Duodenal mucosa (tissue), 2 donors: ENCODE data around the gene RAB12.

Source experiments
- H3K27ac ChIP-seq: one replicate; pipeline ENCODE4 v1.7.0; 2013; ENCODE audit warnings: low read depth, low read length
- H3K27me3 ChIP-seq, 2 donors: one replicate each; pipeline ENCODE4 v1.7.0; 2013; ENCODE audit warnings: low read length in 2 of 2, control low read depth in 1 of 2; ENCODE audit not compliant: insufficient read depth in 2 of 2, control insufficient read depth in 1 of 2
- H3K36me3 ChIP-seq, 2 donors: one replicate each; pipeline ENCODE4 v1.7.0; 2013; ENCODE audit warnings: low read length in 2 of 2, control low read depth in 1 of 2; ENCODE audit not compliant: insufficient read depth in 2 of 2, control insufficient read depth in 1 of 2
- H3K4me1 ChIP-seq, 2 donors: one replicate each; pipeline ENCODE4 v1.7.0; 2013; ENCODE audit warnings: low read length in 2 of 2, control low read depth in 1 of 2; ENCODE audit not compliant: insufficient read depth in 2 of 2, control insufficient read depth in 1 of 2
- H3K4me3 ChIP-seq, 2 donors: one replicate each; pipeline ENCODE4 v1.7.0; 2013; ENCODE audit warnings: low read length in 2 of 2, low read depth in 1 of 2
- H3K9ac ChIP-seq, 2 donors: one replicate each; pipeline ENCODE4 v1.7.0; 2013; ENCODE audit warnings: low read length in 2 of 2, low read depth in 1 of 2
- H3K9me3 ChIP-seq, 2 donors: one replicate each; pipeline ENCODE4 v1.7.0; 2013; ENCODE audit warnings: low read length in 2 of 2, control low read depth in 1 of 2; ENCODE audit not compliant: control insufficient read depth in 1 of 2

RAB12 gene

GRCh38 chr18:8625461-8626092 lies 16.3 kb downstream of the RAB12 start:
- no peak overlapping the region for H3K4me3 ChIP-seq

GRCh38 chr18:8626414-8627106 lies 17.3 kb downstream of the RAB12 start:
- no peaks in the 10 kb centered on the region for H3K27me3 ChIP-seq
- peaks cover 7 to 10% of the 10 kb centered on the region in 2 donors for H3K4me1 ChIP-seq
- no peak overlapping the region for H3K27ac ChIP-seq

More at GRCh38 chr18:8625461-8626092, 16.3 kb downstream of the RAB12 start:
- no peaks in the 10 kb centered on the region for H3K9me3 ChIP-seq
- H3K9ac ChIP-seq = no peak overlapping the region
- no peaks in the 10 kb centered on the region for H3K27me3 ChIP-seq
- peaks cover 0 to 31% of the 10 kb centered on the region in 2 donors for H3K36me3 ChIP-seq
- H3K27ac ChIP-seq = no peak overlapping the region
- H3K4me1 ChIP-seq = peaks cover 7 to 10% of the 10 kb centered on the region in 2 donors

GRCh38 chr18:8627107-8627472 lies 17.9 kb downstream of the RAB12 start:
- Histone ChIP-seq H3K9me3 (no peaks in the 10 kb centered on the region), H3K27me3 (no peaks in the 10 kb centered on the region), H3K4me1 (peaks cover 7 to 10% of the 10 kb centered on the region in 2 donors), H3K4me3 (no peak overlapping the region), H3K36me3 (peaks cover 0 to 31% of the 10 kb centered on the region in 2 donors), H3K9ac (no peak overlapping the region), H3K27ac (no peak overlapping the region)

More at GRCh38 chr18:8626414-8627106, 17.3 kb downstream of the RAB12 start:
- Histone ChIP-seq H3K9me3 (no peaks in the 10 kb centered on the region), H3K9ac (no peak overlapping the region), H3K4me3 (no peak overlapping the region), H3K36me3 (peaks cover 0 to 31% of the 10 kb centered on the region in 2 donors)

- Histone ChIP-seq H3K36me3 (peaks cover 0 to 31% of the 10 kb centered on the region in 2 donors), H3K9me3 (no peaks in the 10 kb centered on the region), H3K9ac (no peak overlapping the region), H3K4me3 (no peak overlapping the region), H3K27me3 (no peaks in the 10 kb centered on the region), H3K27ac (no peak overlapping the region), H3K4me1 (peaks cover 7 to 10% of the 10 kb centered on the region in 2 donors)
Measured at GRCh38 chr18:8627540-8627939, 18.3 kb downstream of the RAB12 start.

- H3K4me1 ChIP-seq = no peaks in the 10 kb centered on the region
- no peaks in the 10 kb centered on the region for H3K27me3 ChIP-seq
- no peak overlapping the region for H3K27ac ChIP-seq
- H3K4me3 ChIP-seq = no peak overlapping the region
- peaks cover 4 to 48% of the 10 kb centered on the region in 2 donors for H3K36me3 ChIP-seq
- H3K9ac ChIP-seq = no peak overlapping the region
- H3K9me3 ChIP-seq = no peaks in the 10 kb centered on the region
Measured at GRCh38 chr18:8629602-8630001, 20.4 kb downstream of the RAB12 start.

- H3K36me3 ChIP-seq = peaks cover 11 to 51% of the 10 kb centered on the region in 2 donors
- no peaks in the 10 kb centered on the region for H3K9me3 ChIP-seq
- no peaks in the 10 kb centered on the region for H3K27me3 ChIP-seq
- no peaks in the 10 kb centered on the region for H3K4me1 ChIP-seq
- H3K9ac ChIP-seq = no peak overlapping the region
- no peak overlapping the region for H3K4me3 ChIP-seq
- H3K27ac ChIP-seq = no peak overlapping the region
Measured at GRCh38 chr18:8630546-8630945, 21.3 kb downstream of the RAB12 start.

GRCh38 chr18:8631265-8631664 lies 22.0 kb downstream of the RAB12 start:
- Histone ChIP-seq H3K36me3 (peaks cover 16 to 51% of the 10 kb centered on the region in 2 donors), H3K9ac (no peak overlapping the region), H3K4me1 (no peaks in the 10 kb centered on the region), H3K9me3 (no peaks in the 10 kb centered on the region), H3K27me3 (no peaks in the 10 kb centered on the region), H3K4me3 (no peak overlapping the region), H3K27ac (no peak overlapping the region)

GRCh38 chr18:8632386-8632785 lies 23.1 kb downstream of the RAB12 start:
- Histone ChIP-seq H3K27ac (no peak overlapping the region), H3K9ac (no peak overlapping the region), H3K27me3 (no peaks in the 10 kb centered on the region), H3K4me3 (no peak overlapping the region), H3K9me3 (no peaks in the 10 kb centered on the region), H3K36me3 (peaks cover 21 to 45% of the 10 kb centered on the region in 2 donors), H3K4me1 (no peaks in the 10 kb centered on the region)

GRCh38 chr18:8634508-8634907 lies 25.3 kb downstream of the RAB12 start:
- Histone ChIP-seq H3K4me3 (no peak overlapping the region), H3K27me3 (no peaks in the 10 kb centered on the region), H3K4me1 (no peaks in the 10 kb centered on the region), H3K9me3 (no peaks in the 10 kb centered on the region), H3K9ac (no peak overlapping the region), H3K27ac (no peak overlapping the region), H3K36me3 (peaks cover 26 to 60% of the 10 kb centered on the region in 2 donors)

GRCh38 chr18:8635087-8635486 lies 25.9 kb downstream of the RAB12 start:
- H3K27me3 ChIP-seq = no peaks in the 10 kb centered on the region
- H3K27ac ChIP-seq = no peak overlapping the region
- no peak overlapping the region for H3K9ac ChIP-seq
- H3K4me3 ChIP-seq = no peak overlapping the region
- no peaks in the 10 kb centered on the region for H3K9me3 ChIP-seq
- H3K4me1 ChIP-seq = no peaks in the 10 kb centered on the region
- H3K36me3 ChIP-seq = peaks cover 30 to 60% of the 10 kb centered on the region in 2 donors
